GM18951 (cell line): ENCODE results near the gene HSPA1L.

Source experiments
- POLR2A ChIP-seq: IDR thresholded peaks from 4 replicates; pipeline ENCODE4 v1.6.1; 2011; ENCODE audit warnings: mild to moderate bottlenecking; ENCODE audit not compliant: insufficient read length, insufficient read depth; ENCODE audit errors: extremely low read depth
- in situ Hi-C: fragments of 300-500 bp; cut with MboI; formaldehyde crosslinking; loops from one replicate; pipeline ENCODE4 v1.12.0; 2022; ENCODE audit warnings: low sequenced_read_pairs, mixed read lengths, inconsistent platforms; ENCODE audit not compliant: unreplicated experiment

The HSPA1L gene

GRCh38 chr6:31792761-31793171, 22.3 kb downstream of the HSPA1L start:
- TF ChIP-seq POLR2A: no peak
- in situ Hi-C loops: no loop called here

- no peak for TF ChIP-seq POLR2A
- in situ Hi-C loops: no loop called here
Measured at GRCh38 chr6:31792090-31792374, 23.1 kb downstream of the HSPA1L start.

DNA sequence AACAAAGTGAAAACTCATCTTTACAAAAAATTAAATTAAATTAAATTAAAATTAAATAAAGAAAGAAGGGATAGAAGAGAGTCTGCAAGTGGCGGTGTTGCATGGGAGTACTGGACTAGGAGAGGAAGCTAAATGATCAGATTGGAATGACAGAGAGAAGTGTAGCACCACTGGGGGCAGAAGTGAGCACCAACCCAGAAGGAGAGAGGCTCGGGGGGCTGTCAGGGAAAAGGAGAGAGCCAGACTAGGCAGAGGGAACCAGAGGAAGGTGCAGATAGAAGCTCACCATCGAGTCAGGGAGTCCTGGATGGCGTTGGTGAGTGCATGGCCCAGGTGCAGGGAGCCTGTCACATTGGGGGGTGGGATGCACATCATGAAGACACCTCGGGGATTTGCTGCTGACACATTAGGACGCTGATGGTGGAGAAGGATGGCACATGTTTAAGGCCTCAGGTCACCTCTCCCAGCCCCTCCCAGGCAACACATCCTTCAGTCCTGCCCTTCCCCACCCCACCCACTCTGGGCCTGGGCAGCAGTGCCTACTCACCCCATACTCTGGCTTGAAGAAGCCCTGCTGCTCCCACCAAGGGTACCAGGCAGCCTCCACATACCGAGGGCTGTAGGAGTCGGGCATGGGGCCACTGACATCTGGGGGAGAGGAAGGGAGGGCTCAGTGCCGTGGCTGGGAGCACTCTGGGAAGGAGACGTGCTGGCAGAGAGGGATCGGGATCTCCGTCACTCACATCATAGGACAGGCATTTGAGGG, 23.6 kb downstream of the HSPA1L start:
- in situ Hi-C loops: no loop called here

DNA sequence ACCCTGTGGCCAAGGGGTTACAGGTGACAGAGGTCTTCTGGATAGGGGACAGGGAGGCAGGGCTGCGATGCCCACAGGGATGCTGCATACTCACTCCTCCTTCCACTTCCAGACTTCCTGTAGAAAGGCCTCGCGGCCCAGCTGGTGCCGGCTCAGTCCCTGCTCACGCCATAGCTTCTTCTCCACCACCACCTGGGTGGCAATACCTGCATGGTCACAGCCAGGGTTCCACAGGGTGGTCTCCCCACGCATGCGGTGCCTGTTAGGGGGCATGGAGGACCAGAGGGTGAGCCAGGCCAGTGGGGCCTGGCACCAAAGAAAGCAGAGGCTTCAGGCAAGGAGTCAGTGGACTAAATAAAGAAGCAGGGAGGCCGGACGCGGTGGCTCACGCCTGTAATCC, 29.6 kb downstream of the HSPA1L start:
- in situ Hi-C loops: no loop called here
- no peak for TF ChIP-seq POLR2A

More for the DNA sequence above, 23.6 kb downstream of the HSPA1L start:
- TF ChIP-seq POLR2A: no peak

GRCh38 chr6:31784098-31784925, 30.8 kb downstream of the HSPA1L start:
- in situ Hi-C loops: no loop called here
- no peak for TF ChIP-seq POLR2A

- in situ Hi-C loops: no loop called here
- TF ChIP-seq POLR2A: no peak
Measured at GRCh38 chr6:31782126-31782855, 32.8 kb downstream of the HSPA1L start.

- in situ Hi-C loops: no loop called here
- no peak for TF ChIP-seq POLR2A
Measured at GRCh38 chr6:31781244-31782125, 33.6 kb downstream of the HSPA1L start.

DNA sequence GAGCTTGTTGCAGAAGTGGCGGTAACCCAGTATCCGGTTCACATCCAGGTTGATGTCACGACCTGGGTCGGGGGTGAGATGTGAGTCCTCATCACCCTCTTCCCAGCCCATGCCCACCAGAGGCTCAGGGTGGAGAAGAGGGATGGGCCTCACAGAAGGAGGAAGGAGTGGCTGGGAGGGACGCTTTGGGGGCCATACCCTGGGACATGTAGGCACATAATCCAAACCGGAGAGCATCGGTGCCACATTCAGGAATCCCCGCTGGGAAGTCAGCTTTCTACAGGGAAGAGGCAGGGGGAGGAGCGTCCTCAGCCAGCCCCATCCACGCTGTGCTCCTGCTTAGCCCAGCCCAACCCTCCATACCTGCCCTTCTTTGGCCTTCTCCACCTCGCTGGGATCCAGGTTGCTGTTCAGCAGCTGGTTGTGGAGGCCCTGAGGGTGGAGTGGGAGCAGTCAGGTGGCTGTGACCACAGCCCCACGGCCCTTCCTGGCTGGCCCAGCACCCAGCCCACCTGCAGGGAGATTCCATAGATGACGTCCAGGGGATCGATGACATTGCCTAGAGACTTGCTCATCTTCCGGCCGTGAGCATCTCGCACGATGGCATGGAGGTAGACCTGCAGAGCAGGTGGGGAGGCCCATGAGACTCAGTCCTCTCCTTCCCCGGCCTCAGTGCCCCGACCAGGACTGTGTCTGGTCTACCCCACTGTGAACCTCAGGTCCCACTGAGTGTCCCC, 34.4 kb downstream of the HSPA1L start:
- in situ Hi-C loops: no loop called here
- TF ChIP-seq POLR2A: no peak

DNA sequence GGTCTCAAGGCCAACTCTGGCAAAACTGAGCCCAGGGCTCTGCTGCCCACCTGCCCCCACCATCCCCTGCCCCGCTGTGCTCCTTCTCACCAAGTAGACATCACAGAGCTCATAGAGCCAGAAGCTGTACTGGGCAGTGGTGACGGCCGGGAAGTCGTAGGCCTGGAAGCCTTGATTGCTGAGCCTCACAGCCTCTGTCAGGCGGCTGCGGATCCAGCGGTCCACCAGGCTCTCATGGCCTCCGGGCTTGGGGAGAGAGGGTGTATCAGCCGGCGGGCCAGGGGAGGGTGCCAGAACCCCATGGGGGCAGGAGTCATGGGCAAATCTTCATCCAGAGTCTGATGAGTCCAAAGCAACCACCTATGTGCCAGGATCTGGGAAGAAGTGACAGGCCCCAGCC, 35.2 kb downstream of the HSPA1L start:
- TF ChIP-seq POLR2A: no peak
- in situ Hi-C loops: no loop called here

- in situ Hi-C loops: no loop called here
- TF ChIP-seq POLR2A: no peak
Measured at GRCh38 chr6:31778999-31779885, 35.8 kb downstream of the HSPA1L start.

GRCh38 chr6:31778193-31778592, 36.9 kb downstream of the HSPA1L start:
- in situ Hi-C loops: no loop called here
- TF ChIP-seq POLR2A: no peak
